ENCODE measurements around the gene CDC27. TPM values are rescaled to one million over a fixed set of nuclear protein-coding genes. Genes with fewer than 3 reads are reported as not detected.
A peak's percentile ranks its signal among the peaks of the same experiment; 100 is the strongest.
"Not testable (repeated sequence)": the region's sequence is repeated elsewhere in the genome, so short reads cannot be mapped to it uniquely, and the experiment has no call there.

The CDC27 gene
- total RNA-seq, 1 experiment from 2014 or later: 95.9 TPM

- peaks cover 10% of the 10 kb centered on the region for H3K4me1 ChIP-seq (ENCODE audit: insufficient read depth, low read length, poor library complexity, severe bottlenecking)
- BruUV-seq (replicated peaks): no TSS peak
- H3K9me3 ChIP-seq (ENCODE audit: low read depth, low read length, poor library complexity, severe bottlenecking): no peaks in the 10 kb centered on the region
- H3K36me3 ChIP-seq (ENCODE audit: insufficient read depth, low read length, poor library complexity, severe bottlenecking): no peaks in the 10 kb centered on the region
- H3K27me3 ChIP-seq (replicated peaks; ENCODE audit: insufficient read depth, low read depth, low read length, poor library complexity): no peaks in the 10 kb centered on the region
- peak; percentile 59 for DNase-seq (ENCODE audit: low spot score)
- no peak overlapping the region for H3K4me3 ChIP-seq (ENCODE audit: low read depth, low read length, poor library complexity, severe bottlenecking)
- CTCF ChIA-PET: no interaction called here
- no peak overlapping the region for H3K27ac ChIP-seq (ENCODE audit: low read depth, low read length, poor library complexity, severe bottlenecking)
- intact Hi-C loops (cut with micrococcal nuclease; ENCODE audit: unreplicated experiment): no loop called here
- TF ChIP-seq CTCF (conservative IDR thresholded peaks at IDR 0.05; ENCODE audit: low read depth, low read length): no peak
- TF ChIP-seq EZH2 (IDR thresholded peaks at IDR 0.05; ENCODE audit: borderline replicate concordance, low read depth, low read length, poor library complexity, severe bottlenecking): no peak
- POLR2A ChIA-PET (ENCODE audit: low non-redundant PET): no interaction called here
Measured at GRCh38 chr17:47225436-47225858, 36.4 kb upstream of the CDC27 start.

GRCh38 chr17:47224966-47225365 is 35.9 kb upstream of the CDC27 start:
- ChIA-PET CTCF (no interaction called here), POLR2A (ENCODE audit: low non-redundant PET) (no interaction called here)
- intact Hi-C loops (cut with micrococcal nuclease; ENCODE audit: unreplicated experiment): no loop called here
- no peak for DNase-seq (ENCODE audit: low spot score)
- H3K4me1 ChIP-seq (ENCODE audit: insufficient read depth, low read length, poor library complexity, severe bottlenecking): peaks cover 8% of the 10 kb centered on the region
- H3K9me3 ChIP-seq (ENCODE audit: low read depth, low read length, poor library complexity, severe bottlenecking): no peaks in the 10 kb centered on the region
- TF ChIP-seq CTCF (conservative IDR thresholded peaks at IDR 0.05; ENCODE audit: low read depth, low read length): no peak
- TF ChIP-seq EZH2 (IDR thresholded peaks at IDR 0.05; ENCODE audit: borderline replicate concordance, low read depth, low read length, poor library complexity, severe bottlenecking): no peak
- no peak overlapping the region for H3K4me3 ChIP-seq (ENCODE audit: low read depth, low read length, poor library complexity, severe bottlenecking)
- H3K27me3 ChIP-seq (replicated peaks; ENCODE audit: insufficient read depth, low read depth, low read length, poor library complexity): no peaks in the 10 kb centered on the region
- H3K36me3 ChIP-seq (ENCODE audit: insufficient read depth, low read length, poor library complexity, severe bottlenecking): no peaks in the 10 kb centered on the region
- BruUV-seq (replicated peaks): no TSS peak
- no peak overlapping the region for H3K27ac ChIP-seq (ENCODE audit: low read depth, low read length, poor library complexity, severe bottlenecking)

- H3K36me3 ChIP-seq (ENCODE audit: insufficient read depth, low read length, poor library complexity, severe bottlenecking); CTCF ChIA-PET; H3K4me1 ChIP-seq (ENCODE audit: insufficient read depth, low read length, poor library complexity, severe bottlenecking); H3K27ac ChIP-seq (ENCODE audit: low read depth, low read length, poor library complexity, severe bottlenecking); H3K27me3 ChIP-seq (replicated peaks; ENCODE audit: insufficient read depth, low read depth, low read length, poor library complexity); H3K4me3 ChIP-seq (ENCODE audit: low read depth, low read length, poor library complexity, severe bottlenecking); DNase-seq (ENCODE audit: low spot score); POLR2A ChIA-PET (ENCODE audit: low non-redundant PET); intact Hi-C loops (cut with micrococcal nuclease; ENCODE audit: unreplicated experiment); H3K9me3 ChIP-seq (ENCODE audit: low read depth, low read length, poor library complexity, severe bottlenecking); BruUV-seq (replicated peaks): not testable (repeated sequence)
Measured at GRCh38 chr17:47224077-47224476, 35.0 kb upstream of the CDC27 start.

- H3K27ac ChIP-seq (ENCODE audit: low read depth, low read length, poor library complexity, severe bottlenecking): no peak overlapping the region
- no TSS peak for BruUV-seq (replicated peaks)
- H3K4me1 ChIP-seq (ENCODE audit: insufficient read depth, low read length, poor library complexity, severe bottlenecking): peaks cover 7% of the 10 kb centered on the region
- no peaks in the 10 kb centered on the region for H3K27me3 ChIP-seq (replicated peaks; ENCODE audit: insufficient read depth, low read depth, low read length, poor library complexity)
- TF ChIP-seq CTCF (conservative IDR thresholded peaks at IDR 0.05; ENCODE audit: low read depth, low read length) (no peak), EZH2 (IDR thresholded peaks at IDR 0.05; ENCODE audit: borderline replicate concordance, low read depth, low read length, poor library complexity, severe bottlenecking) (no peak)
- H3K36me3 ChIP-seq (ENCODE audit: insufficient read depth, low read length, poor library complexity, severe bottlenecking): no peaks in the 10 kb centered on the region
- H3K9me3 ChIP-seq (ENCODE audit: low read depth, low read length, poor library complexity, severe bottlenecking): no peaks in the 10 kb centered on the region
- DNase-seq (ENCODE audit: low spot score): no peak
- ChIA-PET POLR2A (ENCODE audit: low non-redundant PET) (no interaction called here), CTCF (no interaction called here)
- intact Hi-C loops (cut with micrococcal nuclease; ENCODE audit: unreplicated experiment): no loop called here
- no peak overlapping the region for H3K4me3 ChIP-seq (ENCODE audit: low read depth, low read length, poor library complexity, severe bottlenecking)
Measured at GRCh38 chr17:47223460-47223859, 34.4 kb upstream of the CDC27 start.
